Stomach (tissue), 4 donors: ENCODE measurements around the gene AJAP1.

Experiments used
- CTCF ChIP-seq, 7 experiments: fragments of 450-650 bp in 4 of 7; fragments of 200-600 bp in 3 of 7; sonication (generic) in 3 of 7; IDR thresholded peaks; one replicate each; pipeline ENCODE4 v1.5.1; 2016 to 2019; ENCODE audit warnings: antibody characterized with exemption in 7 of 7, control low read depth in 2 of 7, mild to moderate bottlenecking in 1 of 7
- EP300 ChIP-seq: sonication (generic); formaldehyde crosslinking; IDR thresholded peaks from one replicate; pipeline ENCODE4 v1.6.1; 2017; ENCODE audit warnings: antibody characterized with exemption
- POLR2A ChIP-seq, 4 donors: fragments of 450-650 bp; IDR thresholded peaks; one replicate each; pipeline ENCODE4 v1.6.1; 2016; ENCODE audit warnings: antibody characterized with exemption in 4 of 4, control low read depth in 2 of 4, mild to moderate bottlenecking in 1 of 4, moderate library complexity in 1 of 4
- POLR2AphosphoS5 ChIP-seq, 3 donors: sonication (generic); formaldehyde crosslinking; IDR thresholded peaks; one replicate each; pipeline ENCODE4 v1.6.1; 2016; ENCODE audit warnings: antibody characterized with exemption in 3 of 3

DNA sequence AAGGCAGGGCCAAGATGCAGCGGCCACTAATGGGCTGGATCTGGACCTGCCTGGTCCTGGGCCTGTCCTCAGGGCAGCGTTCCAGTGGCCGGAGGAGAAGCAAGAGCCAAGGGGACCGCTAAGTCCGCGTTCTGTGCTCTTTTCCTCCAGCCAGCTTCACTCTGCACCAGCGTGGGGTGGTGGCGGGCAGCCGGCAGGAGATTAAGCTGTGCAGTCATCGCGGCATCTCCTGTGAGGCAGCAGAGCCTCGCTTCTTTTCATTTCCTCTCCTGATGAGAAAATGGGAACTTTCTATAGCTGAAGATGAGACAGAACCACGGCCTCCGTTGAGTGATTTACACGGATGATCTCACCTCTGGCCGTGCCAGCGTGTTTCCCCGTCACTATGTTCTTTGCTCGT, 43.4 kb downstream of the AJAP1 start:
- TF ChIP-seq CTCF (IDR thresholded peaks at IDR 0.05): no peak
- no peak for TF ChIP-seq POLR2AphosphoS5 (IDR thresholded peaks at IDR 0.05)
- TF ChIP-seq POLR2A (IDR thresholded peaks at IDR 0.05): no peak
- no peak for TF ChIP-seq EP300
